Gastrocnemius medialis (tissue), 4 donors: Measurements from ENCODE around the gene PTTG1. TPM values are rescaled to one million over a fixed set of nuclear protein-coding genes. Genes with fewer than 3 reads are reported as not detected.
A peak's percentile ranks its signal among the peaks of the same experiment; 100 is the strongest.

ENCODE experiments used
- ATAC-seq, 2 donors: fragments of 150-250 bp; one replicate each; pipeline ENCODE4 v1.9.1; 2016
- DNase-seq, 2 donors: peaks; one replicate each; pipeline ENCODE4 v3.0.0-alpha.2; 2019
- H3K27ac ChIP-seq, 4 donors: fragments of 200-600 bp; sonication (generic); 1 replicate in 1 of 4; 2 replicates in 3 of 4; pipeline ENCODE4 v1.5.1; 2016 to 2018; ENCODE audit warnings: mild to moderate bottlenecking in 2 of 4, moderate library complexity in 1 of 4
- H3K27me3 ChIP-seq, 3 donors: fragments of 200-600 bp; sonication (generic) in 2 of 3; 1 replicate in 1 of 3; 2 replicates in 2 of 3; pipeline versions ENCODE4 v1.5.1 to v1.6.0; 2016 to 2019; ENCODE audit warnings: mild to moderate bottlenecking in 1 of 3, moderate library complexity in 1 of 3
- H3K36me3 ChIP-seq, 2 donors: fragments of 200-600 bp; sonication (generic) in 1 of 2; one replicate each; pipeline ENCODE4 v1.5.1; 2017 to 2018
- H3K4me1 ChIP-seq, 2 donors: fragments of 200-600 bp; sonication (generic) in 1 of 2; one replicate each; pipeline ENCODE4 v1.5.1; 2016 to 2017; ENCODE audit warnings: mild to moderate bottlenecking in 2 of 2
- H3K4me3 ChIP-seq, 4 donors: fragments of 200-600 bp; sonication (generic) in 3 of 4; 1 replicate in 1 of 4; 2 replicates in 3 of 4; pipeline ENCODE4 v1.5.1; 2016 to 2019; ENCODE audit warnings: mild to moderate bottlenecking in 2 of 4
- H3K9me3 ChIP-seq, 3 donors: fragments of 200-600 bp; sonication (generic) in 2 of 3; 1 replicate in 1 of 3; 2 replicates in 2 of 3; pipeline ENCODE4 v1.5.1; 2016 to 2019
- POLR2A ChIP-seq, 2 donors: fragments of 450-650 bp; IDR thresholded peaks; one replicate each; pipeline ENCODE4 v1.6.1; 2017; ENCODE audit warnings: antibody characterized with exemption in 2 of 2, mild to moderate bottlenecking in 2 of 2, moderate library complexity in 2 of 2
- in situ Hi-C, 4 donors: fragments of 200-750 bp; cut with MboI; loops; one replicate each; pipeline versions ENCODE4 v1.15.0 to v1.8.0; 2017; ENCODE audit warnings: low sequenced_read_pairs in 4 of 4
- intact Hi-C: fragments of 100-400 bp; cut with DNase I; formaldehyde crosslinking; loops from one replicate; pipeline ENCODE4 v1.15.1; 2023; ENCODE audit warnings: low total_unique reads
- total RNA-seq, 4 donors: library from RNA; depleted of rRNA; stranded (reverse); fragments of >200 nt; gene quantifications; one replicate each; pipeline versions ENCODE4 v1.1.0 to v1.2.3, GENCODE V29; 2016
- TF ChIP-seq, protein P1 (sequence below), 5 experiments: fragments of 450-650 bp in 3 of 5; fragments of 200-600 bp in 2 of 5; sonication (generic) in 2 of 5; IDR thresholded peaks in 4 of 5; conservative IDR thresholded peaks in 1 of 5; 1 replicate in 4 of 5; 2 replicates in 1 of 5; pipeline ENCODE4 v1.5.1; 2016 to 2019; ENCODE audit warnings: antibody characterized with exemption in 5 of 5, mild to moderate bottlenecking in 3 of 5, moderate library complexity in 3 of 5

The PTTG1 gene
- total RNA-seq, 4 donors from 2014 or later, result 1.1 to 18.1 (median 11.4) TPM

DNA sequence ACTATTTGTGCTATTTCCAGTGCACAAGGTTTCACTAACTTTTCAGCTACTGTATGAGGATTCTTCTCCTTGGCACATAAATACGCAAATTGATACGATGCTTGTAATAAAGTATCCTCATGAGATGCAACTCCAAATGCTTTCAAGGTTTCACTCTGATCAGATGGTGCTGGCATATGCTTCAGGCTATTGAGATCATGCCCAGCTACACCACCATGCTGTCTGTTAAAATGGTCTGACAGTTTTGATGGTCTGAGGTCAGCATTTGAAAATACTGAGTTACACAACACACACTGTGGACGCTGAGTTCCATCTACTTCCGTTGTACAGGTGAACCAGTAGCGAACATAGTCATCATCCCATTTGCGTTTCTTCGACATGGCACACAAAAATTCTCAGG is 26.5 kb upstream of the PTTG1 start:
- in situ Hi-C loops, result loop anchor here in 1 of 4 donors (10.0 kb wide), 1 partner anchor 370 kb away; no protein-coding TSS in a partner anchor
- Histone ChIP-seq H3K27me3 (no peaks in the 10 kb centered on the region), H3K36me3 (no peaks in the 10 kb centered on the region), H3K27ac (no peak overlapping the region), H3K4me1 (peaks cover 17 to 43% of the 10 kb centered on the region in 2 donors), H3K4me3 (no peak overlapping the region), H3K9me3 (no peaks in the 10 kb centered on the region)
- TF ChIP-seq POLR2A (IDR thresholded peaks at IDR 0.05), result no peak
- TF ChIP-seq, protein P1, sequence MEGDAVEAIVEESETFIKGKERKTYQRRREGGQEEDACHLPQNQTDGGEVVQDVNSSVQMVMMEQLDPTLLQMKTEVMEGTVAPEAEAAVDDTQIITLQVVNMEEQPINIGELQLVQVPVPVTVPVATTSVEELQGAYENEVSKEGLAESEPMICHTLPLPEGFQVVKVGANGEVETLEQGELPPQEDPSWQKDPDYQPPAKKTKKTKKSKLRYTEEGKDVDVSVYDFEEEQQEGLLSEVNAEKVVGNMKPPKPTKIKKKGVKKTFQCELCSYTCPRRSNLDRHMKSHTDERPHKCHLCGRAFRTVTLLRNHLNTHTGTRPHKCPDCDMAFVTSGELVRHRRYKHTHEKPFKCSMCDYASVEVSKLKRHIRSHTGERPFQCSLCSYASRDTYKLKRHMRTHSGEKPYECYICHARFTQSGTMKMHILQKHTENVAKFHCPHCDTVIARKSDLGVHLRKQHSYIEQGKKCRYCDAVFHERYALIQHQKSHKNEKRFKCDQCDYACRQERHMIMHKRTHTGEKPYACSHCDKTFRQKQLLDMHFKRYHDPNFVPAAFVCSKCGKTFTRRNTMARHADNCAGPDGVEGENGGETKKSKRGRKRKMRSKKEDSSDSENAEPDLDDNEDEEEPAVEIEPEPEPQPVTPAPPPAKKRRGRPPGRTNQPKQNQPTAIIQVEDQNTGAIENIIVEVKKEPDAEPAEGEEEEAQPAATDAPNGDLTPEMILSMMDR (IDR thresholded peaks at IDR 0.05 in 4 of 5, conservative IDR thresholded peaks at IDR 0.05 in 1 of 5), result no peak
- intact Hi-C loops, result loop anchor here (5.0 kb wide), 1 partner anchor 43 kb away; no protein-coding TSS in a partner anchor
- ATAC-seq (no peak), DNase-seq (no peak)

DNA sequence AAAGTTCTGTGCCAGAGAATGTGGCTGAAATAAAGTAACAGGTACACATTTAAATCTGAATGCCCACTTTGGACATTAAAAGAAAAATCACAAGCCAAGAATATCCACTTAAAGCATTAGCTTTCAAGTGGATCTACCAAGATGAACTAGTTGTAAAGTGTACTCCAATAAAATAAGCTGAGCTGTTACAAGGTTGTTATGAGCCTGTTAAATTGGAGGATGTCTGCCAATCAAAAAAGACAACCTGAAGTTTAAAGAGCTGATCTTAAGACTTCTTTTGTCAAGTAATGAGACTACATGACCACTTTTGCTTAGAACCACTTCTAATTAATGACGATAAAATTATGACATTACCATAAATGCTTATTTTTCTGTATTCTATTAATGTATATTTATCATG is 24.2 kb upstream of the PTTG1 start:
- in situ Hi-C loops, result loop anchor here in 1 of 4 donors (10.0 kb wide), 1 partner anchor 373 kb away; no protein-coding TSS in a partner anchor
- intact Hi-C loops, result loop anchor here (5.0 kb wide), 1 partner anchor 45 kb away; no protein-coding TSS in a partner anchor
- TF ChIP-seq POLR2A (IDR thresholded peaks at IDR 0.05), result no peak
- TF ChIP-seq, protein P1 (IDR thresholded peaks at IDR 0.05 in 4 of 5, conservative IDR thresholded peaks at IDR 0.05 in 1 of 5), result no peak
- H3K9me3 ChIP-seq, result no peaks in the 10 kb centered on the region
- ATAC-seq (no peak), DNase-seq (no peak)
- no peak overlapping the region for H3K27ac ChIP-seq
- peaks cover 22 to 45% of the 10 kb centered on the region in 2 donors for H3K4me1 ChIP-seq
- no peak overlapping the region for H3K4me3 ChIP-seq
- peaks cover 0 to 12% of the 10 kb centered on the region in 2 donors for H3K36me3 ChIP-seq
- H3K27me3 ChIP-seq, result no peaks in the 10 kb centered on the region

DNA sequence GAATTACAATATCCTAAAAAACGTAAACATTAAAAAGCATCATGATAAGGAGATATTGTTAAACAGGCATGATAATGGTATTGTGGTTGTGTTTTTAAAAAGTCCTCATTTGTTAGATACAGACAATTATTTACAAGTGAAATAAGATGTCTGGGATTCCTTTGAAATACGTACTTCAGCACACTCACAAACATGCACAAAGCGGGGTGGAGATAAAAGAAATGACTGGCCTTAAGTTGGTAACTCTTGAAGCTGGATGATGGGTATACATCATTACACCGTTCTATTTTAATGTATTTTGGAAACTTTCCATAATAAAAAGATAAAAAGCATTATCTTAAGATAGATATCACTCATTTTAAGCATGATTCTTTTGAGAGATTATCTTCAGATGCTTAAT is 22.8 kb upstream of the PTTG1 start:
- no peaks in the 10 kb centered on the region for H3K27me3 ChIP-seq
- TF ChIP-seq POLR2A (IDR thresholded peaks at IDR 0.05), result no peak
- TF ChIP-seq, protein P1 (IDR thresholded peaks at IDR 0.05 in 4 of 5, conservative IDR thresholded peaks at IDR 0.05 in 1 of 5), result no peak
- peak overlapping the region; percentile 63 to 89 (median 82) for H3K4me3 ChIP-seq
- no peak overlapping the region for H3K27ac ChIP-seq
- in situ Hi-C loops, result loop anchor here in 1 of 4 donors (10.0 kb wide), 1 partner anchor 374 kb away; no protein-coding TSS in a partner anchor
- H3K36me3 ChIP-seq, result peaks cover 0 to 25% of the 10 kb centered on the region in 2 donors
- ATAC-seq, result no peak
- no peak for DNase-seq
- H3K4me1 ChIP-seq, result peaks cover 22 to 36% of the 10 kb centered on the region in 2 donors
- no peaks in the 10 kb centered on the region for H3K9me3 ChIP-seq
- intact Hi-C loops, result loop anchor here (5.0 kb wide), 1 partner anchor 47 kb away; no protein-coding TSS in a partner anchor

DNA sequence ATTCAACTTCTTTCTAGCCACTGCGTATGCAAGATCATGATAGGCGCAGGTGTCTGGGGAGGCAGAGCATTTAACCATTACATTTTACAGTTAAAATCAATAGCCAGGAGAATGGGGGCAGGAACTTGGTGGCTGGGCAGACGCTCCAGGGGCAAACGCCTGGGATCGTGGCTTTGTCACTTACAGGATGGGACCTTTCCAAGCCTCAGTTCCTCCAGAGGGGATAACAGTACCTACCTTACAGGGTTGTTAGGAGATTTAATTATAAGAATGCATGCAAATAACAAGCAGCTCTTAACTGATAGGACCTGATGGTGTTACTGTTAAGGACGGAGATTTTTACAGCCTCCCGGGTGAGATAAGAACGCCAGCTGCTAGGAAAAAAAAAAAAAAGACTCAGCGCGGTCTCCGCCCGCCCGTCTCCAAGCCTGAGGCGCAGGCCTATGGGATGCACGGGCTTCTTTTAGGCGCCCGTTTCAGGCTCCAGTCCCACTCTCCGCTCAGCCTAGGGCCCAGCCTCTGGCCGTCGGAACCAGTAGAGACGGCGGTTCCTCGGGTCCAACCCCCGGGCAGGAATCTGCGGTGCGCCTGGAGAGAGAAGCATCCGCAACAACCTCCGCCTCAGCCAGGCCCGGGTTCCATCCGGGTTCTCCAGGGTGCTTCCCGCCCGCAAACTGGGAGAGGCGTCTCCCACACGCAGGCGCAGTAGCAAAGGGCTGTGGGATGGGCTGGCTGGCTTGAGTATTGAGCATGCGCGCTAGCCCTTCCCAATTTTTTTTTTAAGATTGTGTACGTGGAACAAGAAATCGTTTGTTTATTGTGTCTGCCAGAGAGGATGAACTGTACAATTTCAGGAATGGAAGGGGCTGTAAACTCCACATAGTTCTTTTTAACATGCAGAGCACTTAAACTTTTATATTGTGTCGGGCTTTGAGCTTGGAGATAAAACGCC is 22.0 kb upstream of the PTTG1 start, which contains the start of gene FAM200C:
FAM200C (minus strand) TSS at position 653 of the 952 bp plus-strand sequence. CDS start 4,564 bp downstream, outside the sequence.
- H3K4me1 ChIP-seq, result peaks cover 22 to 36% of the 10 kb centered on the region in 2 donors
- peak within 1 kb of the TSS; percentile 79 to 84 (median 82) for H3K27ac ChIP-seq
- H3K36me3 ChIP-seq, result peaks cover 0 to 34% of the 10 kb centered on the region in 2 donors
- peak; percentile 99 for ATAC-seq
- peak; percentile 79 to 84 for DNase-seq
- H3K4me3 ChIP-seq, result peak within 1 kb of the TSS; percentile 63 to 89 (median 82)
- H3K9me3 ChIP-seq, result no peaks in the 10 kb centered on the region
- intact Hi-C loops (loop anchor here (1.0 to 5.0 kb wide), 2 partner anchors 22 to 47 kb away; partner anchors contain the start of gene PTTG1), in situ Hi-C loops (loop anchor here in 1 of 4 donors (10.0 kb wide), 1 partner anchor 375 kb away; no protein-coding TSS in a partner anchor)
- TF ChIP-seq, protein P1 (IDR thresholded peaks at IDR 0.05 in 4 of 5, conservative IDR thresholded peaks at IDR 0.05 in 1 of 5), result no peak
- TF ChIP-seq POLR2A (IDR thresholded peaks at IDR 0.05), result peak; percentile 73 to 77
- H3K27me3 ChIP-seq, result no peaks in the 10 kb centered on the region
